Smooth muscle cell (in vitro differentiated cells): ENCODE measurements around the gene STK38. TPM values are rescaled to one million over a fixed set of nuclear protein-coding genes. Genes with fewer than 3 reads are reported as not detected.

Experiments
- DNase-seq: peaks from one replicate; lab custom pipeline; 2025; ENCODE audit not compliant: unreplicated experiment; lab: John Stamatoyannopoulos, UW
- H2AFZ ChIP-seq: fragments of 200-600 bp; sonication (generic); 2 replicates; pipeline ENCODE4 v1.6.0; 2016; ENCODE audit warnings: antibody characterized with exemption, low read depth, mild to moderate bottlenecking
- H3F3A ChIP-seq: fragments of 200-600 bp; sonication (generic); 2 replicates; pipeline ENCODE4 v1.6.0; 2017; ENCODE audit warnings: antibody characterized with exemption, low read depth
- H3K27ac ChIP-seq: fragments of 200-600 bp; sonication (generic); 2 replicates; pipeline ENCODE4 v1.5.1; 2016; ENCODE audit warnings: low read depth, mild to moderate bottlenecking
- H3K27me3 ChIP-seq: fragments of 200-600 bp; sonication (generic); 2 replicates; pipeline ENCODE4 v1.6.1; 2016; ENCODE audit warnings: low read depth, mild to moderate bottlenecking
- H3K36me3 ChIP-seq: fragments of 200-600 bp; sonication (generic); 2 replicates; pipeline ENCODE4 v1.5.1; 2016; ENCODE audit warnings: low read depth
- H3K4me1 ChIP-seq: fragments of 200-600 bp; sonication (generic); 2 replicates; pipeline ENCODE4 v1.5.1; 2016; ENCODE audit warnings: low read depth
- H3K4me2 ChIP-seq: fragments of 200-600 bp; sonication (generic); 2 replicates; pipeline ENCODE4 v1.6.0; 2016; ENCODE audit warnings: mild to moderate bottlenecking
- H3K4me3 ChIP-seq: fragments of 200-600 bp; sonication (generic); 2 replicates; pipeline ENCODE4 v1.5.1; 2016; ENCODE audit warnings: mild to moderate bottlenecking
- H3K79me2 ChIP-seq: fragments of 200-600 bp; sonication (generic); 2 replicates; pipeline ENCODE4 v1.6.0; 2016; ENCODE audit warnings: low read depth, mild to moderate bottlenecking
- H3K9ac ChIP-seq: fragments of 200-600 bp; sonication (generic); 2 replicates; pipeline ENCODE4 v1.6.0; 2016; ENCODE audit warnings: low read depth
- H3K9me3 ChIP-seq: fragments of 200-600 bp; sonication (generic); replicated peaks from 2 replicates; pipeline ENCODE4 v1.5.1; 2016; ENCODE audit warnings: low read depth
- H4K20me1 ChIP-seq: fragments of 200-600 bp; sonication (generic); 2 replicates; pipeline ENCODE4 v1.6.0; 2016; ENCODE audit warnings: low read depth
- WGBS: methylation state at CpG from one replicate; pipeline ENCODE4 v1.1.7; 2016; ENCODE audit warnings: low lambda C conversion rate; 5-methylcytosine and 5-hydroxymethylcytosine counted together
- polyA plus RNA-seq: library from polyadenylated mRNA; unstranded; fragments of >200 nt; fragmentation: Nextera tagmentation; extraction: Ambion mirVana; gene quantifications from 2 replicates; pipeline ENCODE4 v1.2.1, GENCODE V29; 2016
- total RNA-seq: library from RNA; depleted of rRNA; stranded (reverse); fragments of >200 nt; gene quantifications from 2 replicates; pipeline ENCODE4 v1.2.3, GENCODE V29; 2014
- TF ChIP-seq, protein P1 (sequence below): fragments of 200-600 bp; sonication (generic); IDR thresholded peaks from 2 replicates; pipeline ENCODE4 v1.5.1; 2017; ENCODE audit warnings: borderline replicate concordance, mild to moderate bottlenecking, antibody characterized with exemption; ENCODE audit not compliant: insufficient read depth, poor library complexity, severe bottlenecking

The STK38 gene
- total and polyA plus RNA-seq, 2 experiments from 2014 or later = 34.5 to 34.6 TPM

DNA sequence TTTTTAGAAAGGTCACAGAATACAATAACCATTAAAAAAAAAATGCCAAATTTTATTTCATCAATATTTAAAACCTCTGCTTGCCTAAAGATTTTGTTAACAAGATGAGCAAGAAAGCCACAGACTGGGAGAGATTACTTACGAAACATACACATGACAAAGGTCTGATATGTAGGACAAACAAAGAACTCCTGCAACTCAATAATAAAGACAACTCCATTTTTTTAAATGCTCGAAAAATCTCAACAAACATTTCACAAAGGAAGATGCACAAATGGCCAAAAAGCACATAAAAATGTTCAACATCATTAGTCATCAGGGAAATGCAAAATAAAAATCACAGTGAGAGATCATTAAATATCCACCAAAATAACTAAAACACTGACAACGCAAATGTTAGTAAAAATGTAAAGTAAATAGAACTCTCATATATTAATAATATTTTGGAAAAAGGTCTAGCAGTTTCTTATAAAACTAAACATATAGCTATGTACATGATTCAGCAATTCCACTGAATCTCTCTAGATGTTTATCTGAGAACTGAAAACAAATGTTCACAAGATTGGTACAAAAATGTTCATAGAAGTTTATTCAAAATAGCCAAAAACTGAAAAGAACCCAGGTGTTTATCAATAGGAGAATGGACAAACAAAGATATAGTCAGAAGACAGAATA, 10.3 kb downstream of the STK38 start:
- peaks cover 5% of the 10 kb centered on the region for H3K36me3 ChIP-seq

DNA sequence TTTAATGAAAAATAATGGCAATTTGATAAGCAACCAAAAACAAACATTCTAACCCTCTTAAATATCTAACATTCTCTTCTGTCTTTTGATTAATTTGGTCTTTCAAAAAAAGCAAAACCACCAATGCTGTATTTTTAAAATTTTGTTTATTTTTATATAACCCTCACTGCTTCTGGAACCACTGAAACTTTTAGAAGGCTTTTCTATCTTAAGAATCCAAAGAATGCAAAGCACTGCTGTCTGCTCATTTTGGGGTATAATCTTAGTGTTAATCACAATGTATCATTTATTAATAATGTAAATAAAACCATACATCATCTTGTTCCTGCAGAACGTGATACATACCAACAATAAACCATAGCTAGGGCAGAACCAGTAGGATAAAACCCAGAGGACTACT, 14.0 kb downstream of the STK38 start:
- no peak overlapping the region for H3K27ac ChIP-seq
- no peak overlapping the region for H3K9ac ChIP-seq
- 95% methylated on average over 1 of the region's 1 CpG for WGBS
- no peaks in the 10 kb centered on the region for H3K27me3 ChIP-seq
- TF ChIP-seq, protein P1, sequence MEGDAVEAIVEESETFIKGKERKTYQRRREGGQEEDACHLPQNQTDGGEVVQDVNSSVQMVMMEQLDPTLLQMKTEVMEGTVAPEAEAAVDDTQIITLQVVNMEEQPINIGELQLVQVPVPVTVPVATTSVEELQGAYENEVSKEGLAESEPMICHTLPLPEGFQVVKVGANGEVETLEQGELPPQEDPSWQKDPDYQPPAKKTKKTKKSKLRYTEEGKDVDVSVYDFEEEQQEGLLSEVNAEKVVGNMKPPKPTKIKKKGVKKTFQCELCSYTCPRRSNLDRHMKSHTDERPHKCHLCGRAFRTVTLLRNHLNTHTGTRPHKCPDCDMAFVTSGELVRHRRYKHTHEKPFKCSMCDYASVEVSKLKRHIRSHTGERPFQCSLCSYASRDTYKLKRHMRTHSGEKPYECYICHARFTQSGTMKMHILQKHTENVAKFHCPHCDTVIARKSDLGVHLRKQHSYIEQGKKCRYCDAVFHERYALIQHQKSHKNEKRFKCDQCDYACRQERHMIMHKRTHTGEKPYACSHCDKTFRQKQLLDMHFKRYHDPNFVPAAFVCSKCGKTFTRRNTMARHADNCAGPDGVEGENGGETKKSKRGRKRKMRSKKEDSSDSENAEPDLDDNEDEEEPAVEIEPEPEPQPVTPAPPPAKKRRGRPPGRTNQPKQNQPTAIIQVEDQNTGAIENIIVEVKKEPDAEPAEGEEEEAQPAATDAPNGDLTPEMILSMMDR = no peak
- no peaks in the 10 kb centered on the region for H3K4me1 ChIP-seq
- DNase-seq = no peak
- no peak overlapping the region for H3K4me3 ChIP-seq
- H3F3A ChIP-seq = no peaks in the 10 kb centered on the region
- H3K4me2 ChIP-seq = no peak overlapping the region
- H2AFZ ChIP-seq = no peak overlapping the region
- H3K36me3 ChIP-seq = peaks cover 5% of the 10 kb centered on the region
- no peaks in the 10 kb centered on the region for H3K9me3 ChIP-seq
- H4K20me1 ChIP-seq = peaks cover 95% of the 10 kb centered on the region
- peaks cover 87% of the 10 kb centered on the region for H3K79me2 ChIP-seq

More for the DNA sequence above, 10.3 kb downstream of the STK38 start:
- H3K9me3 ChIP-seq = no peaks in the 10 kb centered on the region
- H4K20me1 ChIP-seq = peaks cover 77% of the 10 kb centered on the region
- H3K27ac ChIP-seq = no peak overlapping the region
- no peaks in the 10 kb centered on the region for H3K27me3 ChIP-seq
- no peaks in the 10 kb centered on the region for H3K4me1 ChIP-seq
- H3K4me2 ChIP-seq = no peak overlapping the region
- no peak for DNase-seq
- no peaks in the 10 kb centered on the region for H3F3A ChIP-seq
- H3K4me3 ChIP-seq = no peak overlapping the region
- no peak overlapping the region for H2AFZ ChIP-seq
- peaks cover 81% of the 10 kb centered on the region for H3K79me2 ChIP-seq
- WGBS = 93% methylated on average over 3 of the region's 3 CpGs
- no peak overlapping the region for H3K9ac ChIP-seq
- TF ChIP-seq, protein P1 = no peak

GRCh38 chr6:36526066-36526465, 21.2 kb downstream of the STK38 start:
- WGBS = 100% methylated on average over 2 of the region's 2 CpGs

More at GRCh38 chr6:36526066-36526465, 21.2 kb downstream of the STK38 start:
- Histone ChIP-seq H3K36me3 (peaks cover 26% of the 10 kb centered on the region), H3K27me3 (no peaks in the 10 kb centered on the region), H2AFZ (no peak overlapping the region), H3K79me2 (peaks cover 41% of the 10 kb centered on the region), H4K20me1 (peaks cover 61% of the 10 kb centered on the region), H3K27ac (no peak overlapping the region), H3K4me2 (no peak overlapping the region), H3F3A (no peaks in the 10 kb centered on the region), H3K9me3 (no peaks in the 10 kb centered on the region), H3K4me1 (no peaks in the 10 kb centered on the region), H3K4me3 (no peak overlapping the region), H3K9ac (no peak overlapping the region)
- TF ChIP-seq, protein P1 = no peak
- no peak for DNase-seq
